GM10248 (cell line): ENCODE data around the gene HPS4.

Source experiments
- CTCF ChIA-PET: fragments of 300-600 bp; sonication (Branson Sonifier 250); formaldehyde crosslinking; extraction: SDS; loops from one replicate; lab custom pipeline; 2021; ENCODE audit warnings: antibody characterized with exemption; lab: Yijun Ruan, JAX
- POLR2A ChIA-PET: fragments of 350-650 bp; sonication (Branson Sonifier 250); formaldehyde crosslinking; extraction: SDS; loops from one replicate; lab custom pipeline; 2020; ENCODE audit warnings: antibody characterized with exemption; lab: Yijun Ruan, JAX
- DNase-seq: peaks from one replicate; pipeline ENCODE4 v3.0.0; 2012; ENCODE audit errors: extremely low spot score
- TF ChIP-seq, protein P1 (sequence below): IDR thresholded peaks from 2 replicates; pipeline ENCODE4 v1.5.1; 2012; ENCODE audit warnings: mild to moderate bottlenecking, low read depth; ENCODE audit errors: extremely low read depth, missing control alignments, control extremely low read depth

The HPS4 gene

DNA sequence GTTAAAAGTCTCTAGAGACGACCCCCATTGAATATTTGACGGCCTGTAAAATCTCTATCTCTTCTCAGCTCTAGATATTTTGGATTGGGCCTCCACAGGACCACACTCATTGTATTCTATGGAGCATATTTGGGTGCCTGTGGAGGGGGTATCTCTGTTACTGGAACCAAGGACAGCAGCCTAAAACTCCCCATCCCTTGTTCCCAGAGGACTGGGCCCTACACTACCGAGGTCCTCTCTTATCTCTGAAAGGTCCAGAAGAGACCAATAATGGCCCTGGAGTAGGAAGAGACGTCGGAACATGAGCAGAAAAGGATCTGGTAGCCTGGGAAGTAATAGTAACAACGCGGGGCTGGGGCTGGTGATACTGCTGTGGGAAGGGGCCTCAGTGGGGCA lies 542 bp downstream of the HPS4 start:
- TF ChIP-seq, protein P1, sequence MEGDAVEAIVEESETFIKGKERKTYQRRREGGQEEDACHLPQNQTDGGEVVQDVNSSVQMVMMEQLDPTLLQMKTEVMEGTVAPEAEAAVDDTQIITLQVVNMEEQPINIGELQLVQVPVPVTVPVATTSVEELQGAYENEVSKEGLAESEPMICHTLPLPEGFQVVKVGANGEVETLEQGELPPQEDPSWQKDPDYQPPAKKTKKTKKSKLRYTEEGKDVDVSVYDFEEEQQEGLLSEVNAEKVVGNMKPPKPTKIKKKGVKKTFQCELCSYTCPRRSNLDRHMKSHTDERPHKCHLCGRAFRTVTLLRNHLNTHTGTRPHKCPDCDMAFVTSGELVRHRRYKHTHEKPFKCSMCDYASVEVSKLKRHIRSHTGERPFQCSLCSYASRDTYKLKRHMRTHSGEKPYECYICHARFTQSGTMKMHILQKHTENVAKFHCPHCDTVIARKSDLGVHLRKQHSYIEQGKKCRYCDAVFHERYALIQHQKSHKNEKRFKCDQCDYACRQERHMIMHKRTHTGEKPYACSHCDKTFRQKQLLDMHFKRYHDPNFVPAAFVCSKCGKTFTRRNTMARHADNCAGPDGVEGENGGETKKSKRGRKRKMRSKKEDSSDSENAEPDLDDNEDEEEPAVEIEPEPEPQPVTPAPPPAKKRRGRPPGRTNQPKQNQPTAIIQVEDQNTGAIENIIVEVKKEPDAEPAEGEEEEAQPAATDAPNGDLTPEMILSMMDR, result no peak
- DNase-seq, result no peak
- POLR2A ChIA-PET, result interaction anchor here (0.6 kb wide), 1 partner anchor 128 kb away, joined by 3 read pairs; no protein-coding TSS in a partner anchor
- CTCF ChIA-PET, result interaction anchor here (1.4 to 5.5 kb wide), 6 partner anchors 12 to 118 kb away, joined by 3 to 28 read pairs (median 4); no protein-coding TSS in a partner anchor

DNA sequence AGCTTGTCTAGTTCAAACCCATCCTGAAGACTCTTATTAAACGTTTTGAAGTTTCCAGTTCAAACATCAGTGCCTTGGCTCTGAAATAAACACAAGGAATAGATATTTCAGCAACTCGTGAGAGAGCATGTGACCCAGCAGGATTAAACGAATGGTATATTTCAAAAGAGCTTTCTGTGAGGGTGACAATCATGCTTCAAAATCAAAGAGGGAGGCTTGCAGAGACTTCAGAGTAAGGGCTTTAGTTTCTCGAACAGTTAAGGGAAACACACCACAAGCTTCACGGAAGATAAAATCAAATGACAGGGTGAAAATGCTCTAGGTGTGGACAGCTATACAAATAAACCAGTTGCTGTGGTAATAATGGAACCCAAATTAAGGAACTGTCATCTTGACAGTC lies 1.4 kb downstream of the HPS4 start:
- DNase-seq, result no peak
- TF ChIP-seq, protein P1, result no peak
- ChIA-PET CTCF (interaction anchor here (1.1 to 5.5 kb wide), 5 partner anchors 21 to 183 kb away, joined by 3 to 28 read pairs (median 5); no protein-coding TSS in a partner anchor), POLR2A (no interaction called here)

DNA sequence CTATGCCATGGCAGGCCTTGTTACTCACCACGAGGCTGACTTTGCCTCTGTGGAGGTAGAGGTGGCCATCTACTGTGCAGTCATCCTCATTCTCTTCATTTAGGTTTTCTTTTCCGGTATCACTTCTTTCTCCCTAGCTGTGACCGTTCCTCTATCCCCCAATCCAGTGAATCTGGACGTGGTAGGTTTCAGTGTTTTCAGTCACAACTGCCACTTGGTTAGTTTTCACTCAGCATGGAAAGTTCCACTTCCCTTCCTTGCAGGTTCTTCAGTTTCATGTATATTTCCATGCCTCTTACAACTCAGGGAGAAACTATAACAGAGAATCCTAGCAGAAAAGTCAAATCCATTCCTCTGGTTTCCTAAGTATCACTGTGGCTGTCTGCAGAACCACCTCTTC lies 1.9 kb downstream of the HPS4 start:
- CTCF ChIA-PET, result interaction anchor here (0.8 to 5.5 kb wide), 7 partner anchors 9 to 183 kb away, joined by 3 to 28 read pairs (median 4); no protein-coding TSS in a partner anchor
- DNase-seq, result no peak
- TF ChIP-seq, protein P1, result no peak
- POLR2A ChIA-PET, result interaction anchor here (1.1 kb wide), 1 partner anchor 9 kb away, joined by 3 read pairs; no protein-coding TSS in a partner anchor

DNA sequence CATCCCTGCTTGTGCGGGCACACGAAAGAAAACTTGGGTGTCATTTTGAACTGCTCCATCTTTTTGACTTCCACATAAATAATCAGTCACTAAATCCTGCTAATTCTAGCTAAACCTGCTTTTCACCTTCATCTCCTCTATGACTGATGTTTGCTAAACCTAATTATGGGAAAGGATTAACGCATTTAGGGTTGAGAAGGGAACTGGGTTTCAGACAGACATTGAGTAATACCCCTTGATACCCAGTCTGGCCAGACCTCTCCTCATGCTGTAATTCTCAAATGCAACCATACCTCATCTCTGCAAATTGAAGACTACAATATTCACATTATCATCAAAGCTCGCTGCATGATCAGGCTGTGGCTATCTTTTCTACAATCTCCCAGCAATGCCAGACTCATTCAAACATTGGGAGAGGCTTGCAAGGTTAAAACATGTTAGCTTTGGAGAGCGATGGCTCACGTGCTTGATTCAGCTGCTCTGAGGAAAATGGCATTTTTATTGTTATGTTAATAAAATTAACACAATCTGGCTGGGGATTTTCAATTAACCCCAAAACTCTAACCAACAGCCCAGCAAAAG lies 2.4 kb downstream of the HPS4 start:
- ChIA-PET POLR2A (interaction anchor here (1.1 kb wide), 1 partner anchor 9 kb away, joined by 3 read pairs; no protein-coding TSS in a partner anchor), CTCF (interaction anchor here (0.8 to 5.5 kb wide), 6 partner anchors 10 to 184 kb away, joined by 3 to 28 read pairs (median 4); no protein-coding TSS in a partner anchor)
- TF ChIP-seq, protein P1, result no peak
- no peak for DNase-seq

DNA sequence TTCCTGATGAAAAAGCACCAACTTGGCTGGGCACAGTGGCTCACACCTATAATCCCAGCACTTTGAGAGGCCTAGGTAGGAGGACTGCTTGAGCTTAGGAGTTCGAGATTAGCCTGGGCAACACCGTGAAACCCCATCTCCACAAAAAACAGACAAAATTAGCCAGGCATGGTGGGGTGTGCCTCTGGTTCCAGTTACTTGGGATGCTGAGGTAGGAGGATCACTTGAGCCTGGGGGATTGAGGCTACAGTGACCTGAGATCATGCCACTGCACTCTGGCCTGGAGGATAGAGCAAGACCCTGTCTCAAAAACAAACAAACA lies 3.0 kb downstream of the HPS4 start:
- POLR2A ChIA-PET, result interaction anchor here (1.1 kb wide), 1 partner anchor 10 kb away, joined by 3 read pairs; no protein-coding TSS in a partner anchor
- CTCF ChIA-PET, result interaction anchor here (1.4 to 5.5 kb wide), 3 partner anchors 12 to 185 kb away, joined by 4 to 28 read pairs (median 7); no protein-coding TSS in a partner anchor
- TF ChIP-seq, protein P1, result no peak
- DNase-seq, result no peak

DNA sequence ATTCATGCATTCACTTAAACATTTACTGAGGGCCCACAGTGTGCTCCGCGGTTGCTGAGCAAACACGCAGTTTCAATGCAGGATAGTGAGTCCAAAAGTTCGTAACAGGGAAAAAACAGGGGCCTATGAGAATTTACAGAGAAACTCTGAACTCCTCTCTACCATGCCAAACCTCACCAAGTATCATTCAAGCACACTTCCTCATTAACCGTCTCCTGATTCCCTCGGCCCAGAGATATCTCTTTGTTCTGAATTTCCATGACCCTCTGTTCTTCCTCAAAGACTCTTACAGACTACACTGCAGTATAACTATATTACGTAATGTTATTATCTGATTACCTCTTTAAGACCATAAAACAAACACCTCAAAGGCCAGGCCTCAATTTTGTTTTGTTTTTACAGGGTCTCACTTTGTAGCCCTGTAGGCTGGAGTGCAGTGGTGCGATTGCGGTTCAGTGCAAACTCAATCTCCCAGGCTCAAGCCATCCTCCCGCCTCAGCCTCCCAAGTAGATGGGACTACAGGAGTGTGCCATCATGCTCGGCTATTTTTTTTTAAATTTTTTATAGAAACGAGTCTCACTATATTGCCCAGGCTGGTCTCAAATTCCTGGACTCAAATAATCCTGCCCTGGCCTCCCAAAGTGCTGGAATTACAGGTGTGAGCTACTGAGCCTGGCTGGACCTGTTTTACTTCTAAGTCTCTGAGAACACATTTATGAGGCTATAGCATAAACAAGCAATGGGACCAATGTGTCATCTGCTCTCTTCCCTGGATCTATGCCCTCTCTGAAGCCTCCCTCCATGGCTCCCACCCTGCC lies 3.6 kb downstream of the HPS4 start:
- ChIA-PET POLR2A (no interaction called here), CTCF (interaction anchor here (1.1 to 5.5 kb wide), 9 partner anchors 11 to 185 kb away, joined by 3 to 28 read pairs (median 4); no protein-coding TSS in a partner anchor)
- TF ChIP-seq, protein P1, result no peak
- DNase-seq, result no peak
